HG03097 (cell line): ENCODE results near the gene VTI1B.
A peak's percentile ranks its signal among the peaks of the same experiment; 100 is the strongest.
"Not testable (repeated sequence)": the region's sequence is repeated elsewhere in the genome, so short reads cannot be mapped to it uniquely, and the experiment has no call there.

ENCODE experiments used
- ATAC-seq: cut with Tn5 transposase; IDR thresholded peaks from one replicate; pipeline ENCODE4 v1.9.1; 2021; ENCODE audit not compliant: unreplicated experiment, low FRiP score

VTI1B gene

DNA sequence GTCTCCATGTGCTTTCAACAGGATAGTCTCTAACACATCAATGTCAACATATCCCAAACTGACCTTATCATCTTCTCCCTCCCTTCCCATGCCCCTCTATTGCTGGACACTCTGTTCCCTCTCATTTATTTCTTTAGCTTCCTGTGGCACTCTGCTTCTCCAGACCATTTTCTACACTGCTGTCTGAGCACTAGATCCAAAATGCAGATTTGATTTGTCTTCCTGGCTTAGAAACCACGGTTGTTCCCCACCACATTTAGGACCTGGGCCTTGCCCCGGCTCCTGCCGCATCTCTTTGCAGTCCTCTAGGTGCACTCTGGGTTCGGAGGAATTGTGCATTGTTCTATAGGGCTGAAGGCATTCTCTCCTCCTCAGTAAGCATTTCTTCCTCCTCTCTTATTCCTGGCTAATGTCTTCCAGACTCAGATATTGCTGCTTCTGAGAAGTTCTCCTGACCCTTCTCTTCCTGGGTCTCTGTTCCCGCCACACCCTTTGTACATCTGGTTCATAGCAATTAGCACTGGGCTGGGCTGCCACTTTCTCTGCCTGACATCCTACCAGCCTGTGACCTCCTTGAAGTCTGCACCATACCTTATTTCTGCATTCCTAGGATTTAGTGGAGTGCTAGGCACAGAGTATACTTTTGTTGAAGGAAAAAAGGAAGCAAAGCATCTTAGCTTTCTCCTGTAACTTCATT is 40.8 kb downstream of the VTI1B start:
- ATAC-seq, result no peak

DNA sequence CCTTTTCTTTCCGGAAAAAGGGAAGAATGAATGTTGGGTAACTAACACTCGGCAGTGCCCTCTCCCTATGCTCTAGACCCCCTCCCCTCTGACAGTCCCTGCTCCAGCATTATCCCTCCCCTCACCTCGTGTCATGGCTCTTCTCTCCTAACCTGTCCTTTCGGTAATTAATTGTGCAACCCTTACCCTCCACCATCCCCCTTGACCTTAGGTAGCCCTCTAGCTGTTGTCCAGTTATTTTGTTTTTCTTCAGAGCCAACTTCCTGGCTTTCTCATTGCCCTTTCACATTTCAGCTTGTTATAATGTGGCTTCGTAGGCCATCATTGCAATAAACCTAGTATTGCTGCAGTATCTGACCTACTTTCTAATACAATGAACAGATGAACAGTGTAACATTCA is 43.5 kb downstream of the VTI1B start:
- ATAC-seq, result no peak

DNA sequence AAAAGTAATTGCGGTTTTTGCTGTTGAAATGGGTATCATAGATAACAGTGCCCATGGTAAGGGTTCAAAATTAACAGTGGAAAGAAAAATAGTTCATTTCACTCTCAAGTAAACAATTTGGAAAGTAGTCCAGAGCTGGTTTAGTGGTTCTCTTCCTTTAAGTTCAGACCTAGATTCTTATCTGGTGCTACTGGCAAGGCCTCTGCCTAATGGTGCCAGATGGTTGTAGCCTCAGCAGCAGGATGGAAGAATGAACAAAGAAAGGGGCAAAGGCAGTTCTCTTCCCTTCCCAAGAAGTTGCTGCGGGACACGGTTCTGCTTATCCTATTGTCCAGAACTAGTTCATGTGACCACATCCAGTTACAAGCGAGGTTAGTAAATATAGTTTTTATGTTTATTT is 44.2 kb downstream of the VTI1B start:
- ATAC-seq, result no peak

DNA sequence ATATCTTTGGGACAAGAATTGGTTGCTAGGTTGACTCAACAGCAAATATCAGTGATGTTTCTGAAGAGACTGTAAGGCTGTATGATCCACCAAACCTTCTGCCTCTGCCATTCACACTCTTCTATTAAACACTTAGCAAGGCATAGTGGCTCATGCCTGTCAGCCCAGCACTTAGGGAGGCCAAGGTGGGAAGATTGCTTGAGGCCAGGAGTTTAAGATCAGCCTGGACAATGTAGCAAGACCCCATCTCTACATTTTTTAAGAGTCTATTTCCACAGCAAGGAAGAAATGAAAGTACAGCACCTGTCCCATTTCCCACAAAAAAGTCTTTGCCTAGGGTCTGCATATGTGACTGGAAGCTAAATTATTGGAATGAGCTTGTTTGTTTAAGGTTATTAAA is 46.9 kb downstream of the VTI1B start:
- ATAC-seq, result no peak

DNA sequence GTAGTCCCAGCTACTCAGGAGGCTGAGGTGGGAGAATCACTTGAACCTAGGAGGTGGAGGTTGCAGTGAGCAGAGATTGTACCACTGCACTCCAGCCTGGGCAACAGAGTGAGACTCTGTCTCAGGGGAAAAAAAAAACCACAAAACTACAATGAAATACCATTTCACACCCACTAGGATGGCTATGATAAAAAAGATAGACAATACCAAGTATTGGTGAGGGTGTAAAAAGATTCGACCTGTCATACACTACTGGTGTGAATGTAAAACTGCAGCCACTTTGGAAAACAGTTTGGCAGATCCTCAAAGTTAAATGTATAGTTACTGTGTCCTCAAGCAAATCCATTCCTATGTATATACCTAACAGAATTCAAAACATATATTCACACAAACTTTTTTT is 48.3 kb downstream of the VTI1B start:
- ATAC-seq, result not testable (repeated sequence)

DNA sequence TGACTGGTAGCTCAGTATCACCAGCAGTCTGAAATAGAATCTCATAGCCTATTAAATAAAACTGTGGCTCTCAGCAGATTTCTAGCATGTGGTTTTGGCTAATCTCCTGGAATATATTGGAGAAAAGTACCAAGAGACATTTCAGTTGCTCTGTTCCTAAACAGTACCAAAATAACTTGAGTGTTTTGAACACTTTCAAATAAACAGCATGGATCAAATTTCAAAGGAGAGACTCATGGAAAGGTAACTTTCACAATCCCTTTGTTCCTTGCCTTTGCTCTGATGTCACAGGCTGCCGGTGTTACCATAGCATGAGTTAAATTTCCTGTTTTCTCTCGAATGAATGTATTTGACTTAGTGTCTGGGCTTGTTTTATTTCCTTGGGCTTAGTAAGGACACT is 51.3 kb downstream of the VTI1B start:
- ATAC-seq, result no peak

DNA sequence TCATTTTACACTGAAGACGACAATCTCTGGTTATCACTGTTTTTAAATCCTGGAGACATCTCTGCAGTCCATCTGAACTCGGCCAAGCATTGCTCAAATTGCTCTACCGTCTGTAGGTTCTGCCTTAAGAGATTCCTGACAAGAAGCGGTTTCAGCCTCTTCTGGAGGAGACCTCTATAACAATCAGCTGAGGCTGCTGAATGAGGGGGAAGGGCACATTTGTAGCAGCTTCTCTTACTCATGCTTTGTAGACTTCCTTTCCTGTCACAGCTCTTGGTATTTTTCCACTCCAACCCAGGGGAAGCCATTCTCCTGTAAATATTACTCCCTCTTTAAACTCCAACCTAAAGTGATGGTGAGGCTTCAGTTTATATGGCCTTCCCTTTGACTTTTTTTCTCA is 51.8 kb downstream of the VTI1B start:
- no peak for ATAC-seq

DNA sequence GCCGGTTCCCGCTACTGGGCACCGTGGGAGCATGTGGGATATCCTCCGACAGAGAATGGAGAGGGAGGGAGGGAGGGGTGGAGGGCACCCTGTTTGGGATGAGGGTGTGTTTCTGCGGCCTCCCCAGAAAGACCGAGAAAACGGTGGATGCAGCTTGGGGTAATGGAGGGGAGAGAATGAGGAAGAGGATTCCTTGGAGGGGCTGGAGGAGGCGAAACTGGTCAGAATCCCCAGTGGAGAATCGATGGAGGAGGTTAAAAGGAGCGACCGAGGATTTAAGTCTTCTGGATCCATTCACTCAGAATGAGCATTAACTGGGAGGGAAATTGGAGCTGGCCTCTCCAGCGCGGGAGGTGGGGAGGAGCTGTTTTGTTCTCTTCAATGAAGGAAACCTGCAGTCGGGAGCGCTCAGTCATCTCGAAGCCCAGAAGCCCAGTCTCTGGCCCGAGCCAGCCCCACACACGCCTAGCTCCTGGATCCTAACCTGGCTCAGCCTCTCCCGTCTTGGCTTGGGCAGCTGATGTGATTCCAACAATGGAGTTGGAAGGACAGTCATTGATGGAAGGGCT is 54.1 kb downstream of the VTI1B start:
- ATAC-seq, result no peak

DNA sequence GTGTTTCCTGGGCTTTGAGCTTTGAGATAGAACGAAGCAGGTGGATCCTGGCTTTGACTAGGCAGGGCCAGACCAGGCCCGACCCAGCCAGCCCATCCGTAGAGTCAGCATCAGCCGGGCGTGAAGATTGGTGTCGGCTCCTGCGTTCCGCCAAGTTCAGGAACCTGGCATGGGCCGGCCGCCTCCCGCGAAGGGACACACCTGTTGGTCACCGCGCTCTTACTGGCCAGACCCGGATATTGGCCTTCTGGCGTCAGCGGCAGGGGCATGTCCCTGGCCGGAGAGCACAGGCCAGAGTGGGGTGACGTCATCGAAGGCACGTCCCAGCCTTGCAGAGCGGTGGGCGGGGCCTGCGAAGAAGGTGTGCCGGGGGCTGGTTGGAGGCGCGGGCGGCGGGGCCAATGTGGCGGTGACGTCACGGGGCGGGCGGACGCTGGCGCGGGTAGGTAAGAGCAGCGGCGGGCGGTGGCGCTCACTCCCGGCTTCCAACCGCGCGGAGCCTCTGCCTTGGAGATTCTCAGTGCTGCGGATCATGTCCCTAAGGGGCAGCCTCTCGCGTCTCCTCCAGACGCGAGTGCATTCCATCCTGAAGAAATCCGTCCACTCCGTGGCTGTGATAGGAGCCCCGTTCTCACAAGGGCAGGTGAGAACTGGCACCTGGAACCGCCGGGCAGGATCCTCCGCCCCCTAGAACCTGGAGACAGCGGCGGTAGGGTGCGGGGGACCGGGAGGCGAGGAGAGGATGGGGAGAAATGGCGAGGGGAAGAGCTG is 54.8 kb downstream of the VTI1B start, which contains the start of gene ARG2:
Gene ARG2 (plus strand): TSS at position 475 of the 771 bp plus-strand sequence. CDS start 58 bp downstream, at position 533.
- ATAC-seq, result peak; percentile 87

DNA sequence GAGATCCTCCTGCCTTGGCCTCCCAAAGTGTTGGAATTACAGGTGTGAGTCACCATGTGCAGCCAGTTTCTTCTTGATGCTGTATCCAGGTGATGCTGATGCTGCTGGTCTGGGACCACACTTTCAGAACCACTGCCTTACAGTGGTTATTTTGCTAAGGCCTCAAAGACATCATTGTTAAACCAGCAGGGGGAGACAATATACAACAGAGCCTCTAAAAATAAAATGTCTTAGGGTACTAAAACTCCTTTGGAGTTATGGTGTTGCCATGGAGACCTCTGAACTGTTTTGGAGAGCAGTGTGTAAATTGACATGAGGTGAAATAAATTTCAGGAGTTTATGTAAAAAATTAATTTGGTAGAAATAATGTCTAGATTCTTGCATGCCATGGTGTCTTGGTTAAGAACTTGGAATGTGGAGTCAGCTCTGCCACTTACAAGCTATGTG is 55.8 kb downstream of the VTI1B start:
- ATAC-seq, result no peak

DNA sequence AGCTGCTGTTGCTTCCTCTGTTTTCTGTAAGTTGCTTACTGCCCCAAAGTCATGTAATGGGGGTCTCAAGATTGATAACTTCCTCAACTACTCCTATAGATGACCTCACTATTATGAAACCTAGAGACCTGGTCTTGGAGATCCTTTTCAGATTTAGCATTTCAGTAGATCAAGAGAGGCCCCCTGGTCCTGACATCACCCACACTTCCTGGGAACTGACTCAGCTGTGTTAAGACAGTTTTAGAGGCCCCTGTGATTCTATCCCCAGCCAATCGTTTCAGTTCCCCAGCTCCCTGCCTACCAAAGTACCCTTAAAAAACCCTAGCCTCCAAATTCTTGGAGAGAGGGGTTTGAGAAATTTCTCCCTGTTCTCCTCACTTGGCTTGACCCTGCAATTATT is 63.9 kb downstream of the VTI1B start:
- ATAC-seq, result no peak

DNA sequence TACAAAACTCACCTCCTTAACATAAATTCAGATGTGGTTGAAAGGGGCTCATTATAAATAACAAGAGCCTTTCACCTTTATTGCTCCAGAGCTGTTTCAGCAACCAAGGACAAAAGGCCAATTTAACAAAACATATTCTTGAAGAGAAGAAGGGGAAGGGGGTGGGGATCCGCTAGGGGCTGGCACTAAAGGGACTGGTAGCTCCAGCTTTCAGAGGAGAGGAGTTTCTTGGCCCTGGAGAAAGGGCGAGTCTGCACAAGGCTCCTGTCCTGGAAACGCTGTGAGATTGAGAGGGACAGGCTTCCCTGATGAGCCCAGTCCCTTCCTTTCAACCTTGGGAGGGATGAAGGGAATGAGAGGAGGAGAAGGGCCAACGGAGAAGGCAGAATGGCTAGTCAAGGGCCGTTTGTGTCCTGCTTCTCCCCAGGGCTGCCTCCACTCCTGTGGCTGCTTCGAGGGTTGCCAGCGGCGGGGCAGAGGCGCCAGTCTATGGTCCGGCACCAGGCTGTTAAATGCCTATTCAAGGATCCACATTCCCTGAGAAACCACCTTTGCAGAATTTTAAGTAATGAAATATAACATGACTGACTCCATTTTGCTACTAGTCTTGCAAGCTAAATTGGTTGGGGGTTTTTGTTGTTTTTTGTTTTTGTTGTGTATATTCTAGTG is 64.7 kb downstream of the VTI1B start:
- ATAC-seq, result no peak

DNA sequence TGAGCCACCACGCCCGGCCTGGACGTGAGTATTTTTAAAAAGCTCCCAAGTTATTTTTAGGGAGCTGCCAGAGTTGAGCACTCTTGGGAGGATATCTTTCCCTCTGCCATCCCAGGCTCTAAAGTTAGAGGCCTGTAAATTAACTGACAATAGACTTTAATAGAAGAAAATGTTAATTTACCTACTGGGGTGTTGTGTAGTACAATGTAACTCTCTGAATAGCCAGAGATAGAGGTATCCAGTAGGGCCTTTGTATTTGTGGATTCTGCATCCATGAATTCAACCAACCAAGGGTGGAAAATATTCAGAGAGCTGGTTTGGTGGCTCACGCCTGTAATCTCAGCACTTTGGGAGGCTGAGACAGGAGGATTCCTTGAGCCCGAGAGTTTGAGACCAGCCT is 66.8 kb downstream of the VTI1B start:
- no peak for ATAC-seq

DNA sequence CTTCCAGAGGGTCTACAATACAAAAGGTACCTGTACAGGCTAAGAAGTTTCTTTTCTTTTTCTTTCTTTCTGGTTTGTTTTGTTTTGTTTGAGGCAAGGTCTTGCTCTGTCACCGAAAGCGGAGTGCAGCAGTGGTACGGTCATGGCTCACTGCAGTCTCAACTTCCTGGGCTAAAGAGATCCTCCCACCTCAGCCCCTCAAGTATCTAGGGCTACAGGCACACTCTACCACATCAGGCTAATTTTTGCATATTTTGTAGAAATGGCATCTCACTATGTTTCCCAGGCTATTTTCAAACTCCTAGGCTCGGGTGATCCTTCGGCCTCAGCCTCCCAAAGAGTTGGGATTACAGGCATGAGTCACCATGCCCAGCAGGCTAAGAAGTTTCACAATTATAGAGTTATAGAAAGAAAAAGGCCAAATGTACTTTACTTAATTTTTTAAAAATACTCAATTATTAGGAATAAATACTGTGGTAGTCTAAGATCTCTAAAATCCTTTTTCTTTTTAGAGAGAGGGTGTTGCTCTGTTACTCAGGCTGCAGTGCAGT is 71.4 kb downstream of the VTI1B start:
- ATAC-seq, result peak; percentile 60

DNA sequence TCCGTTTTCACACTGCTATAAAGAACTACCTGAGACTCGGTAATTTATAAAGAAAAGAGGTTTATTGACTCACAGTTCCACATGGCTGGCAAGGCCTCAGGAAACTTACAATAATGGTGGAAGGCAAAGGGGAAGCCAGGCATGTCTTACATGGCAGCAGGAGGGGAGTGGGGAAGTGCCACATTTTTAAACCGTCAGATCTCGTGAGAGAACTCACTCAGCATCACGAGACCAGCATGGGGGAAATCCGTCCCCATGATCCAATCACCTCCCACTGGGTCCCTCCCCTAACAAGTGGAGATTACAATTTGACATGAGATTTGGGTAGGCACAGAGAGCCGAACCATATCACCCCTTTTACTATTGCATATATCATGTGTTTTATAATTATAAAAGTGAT is 72.4 kb downstream of the VTI1B start:
- ATAC-seq, result no peak

DNA sequence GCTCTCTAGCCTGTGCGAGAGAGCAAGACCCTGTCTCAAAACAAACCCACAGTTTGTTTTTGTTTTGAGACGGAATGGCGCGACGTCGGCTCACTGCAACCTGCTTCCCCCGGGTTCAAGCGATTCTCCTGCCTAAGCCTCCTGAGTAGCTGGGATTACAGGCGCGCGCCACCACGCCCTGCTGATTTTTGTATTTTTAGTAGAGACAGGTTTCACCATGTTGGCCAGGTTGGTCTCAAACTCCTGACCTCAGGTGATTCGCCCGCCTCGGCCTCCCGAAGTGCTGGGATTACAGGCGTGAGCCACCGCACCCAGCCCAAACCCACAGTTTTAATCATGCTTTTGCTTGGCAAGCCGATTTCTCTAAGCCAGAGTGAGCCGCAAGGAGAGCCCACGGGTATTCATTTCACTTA is 73.9 kb downstream of the VTI1B start:
- peak; percentile 1 for ATAC-seq

DNA sequence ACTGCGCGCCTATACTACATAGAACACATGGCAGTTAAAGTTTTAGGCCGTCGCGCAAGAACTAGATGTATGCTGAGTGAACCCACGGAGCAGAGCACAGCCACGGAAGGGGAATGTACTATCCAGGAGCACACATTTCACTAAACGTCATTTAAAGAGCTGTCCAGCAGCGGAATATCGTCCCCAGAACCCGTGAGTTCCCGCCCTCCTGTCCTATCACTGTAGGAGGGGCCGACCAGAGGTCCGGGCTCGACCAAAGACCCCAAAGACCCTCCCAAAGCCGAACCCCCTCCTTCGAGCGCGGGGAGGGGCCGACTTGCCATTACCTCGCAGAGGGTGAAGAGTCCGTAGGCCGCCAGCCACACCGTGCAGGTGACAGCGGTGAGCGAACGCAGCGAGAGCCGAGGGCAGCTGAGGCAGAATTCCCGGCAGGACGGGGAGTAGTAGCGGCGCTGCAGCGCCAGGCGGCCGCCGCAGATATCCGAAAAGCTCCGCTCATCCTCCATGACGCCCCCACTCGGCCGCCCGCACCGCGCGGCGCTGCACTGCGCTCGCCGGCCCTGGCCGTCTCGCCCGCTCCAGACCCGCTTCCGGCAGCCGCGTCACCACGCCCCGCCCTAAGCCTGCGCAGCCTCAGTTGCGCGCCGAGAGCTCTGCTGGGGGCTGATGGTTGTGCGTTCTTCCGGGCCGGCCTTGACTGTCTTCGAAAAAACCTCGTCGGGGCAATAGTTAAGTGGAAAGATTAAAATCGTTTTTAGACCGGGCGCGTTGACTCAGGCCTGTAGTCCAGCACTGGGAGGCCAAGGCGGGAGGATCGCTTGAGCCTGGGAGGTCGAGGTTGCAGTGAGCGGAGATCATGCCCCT is 74.5 kb downstream of the VTI1B start, which contains the start of gene PIGH:
Gene PIGH (minus strand): TSS at position 571 of the 864 bp plus-strand sequence. CDS start 65 bp downstream, at position 506.
- peak; percentile 86 for ATAC-seq
